ENCODE measurements around the gene APOLD1.

- TF ChIP-seq POLR2AphosphoS5 (IDR thresholded peaks at IDR 0.05), result no peak
- TF ChIP-seq POLR2A (IDR thresholded peaks at IDR 0.05), result no peak
- TF ChIP-seq CTCF (IDR thresholded peaks at IDR 0.05), result no peak
Observed at GRCh38 chr12:12748044-12748443, 37.4 kb upstream of the APOLD1 start.
